Measurements from ENCODE around the gene PDE6C.

Gene PDE6C

GRCh38 chr10:93710333-93710909 lies 98.1 kb downstream of the PDE6C start:
- H3K36me3 Mint-ChIP-seq (ENCODE audit: low read depth): no peaks in the 10 kb centered on the region
- H3K27ac Mint-ChIP-seq: peak overlapping the region in 2 of 3 experiments; percentile 58 to 66
- no peaks in the 10 kb centered on the region for H3K9me3 Mint-ChIP-seq
- no peaks in the 10 kb centered on the region for H3K4me1 Mint-ChIP-seq
- TF ChIP-seq, protein P1, sequence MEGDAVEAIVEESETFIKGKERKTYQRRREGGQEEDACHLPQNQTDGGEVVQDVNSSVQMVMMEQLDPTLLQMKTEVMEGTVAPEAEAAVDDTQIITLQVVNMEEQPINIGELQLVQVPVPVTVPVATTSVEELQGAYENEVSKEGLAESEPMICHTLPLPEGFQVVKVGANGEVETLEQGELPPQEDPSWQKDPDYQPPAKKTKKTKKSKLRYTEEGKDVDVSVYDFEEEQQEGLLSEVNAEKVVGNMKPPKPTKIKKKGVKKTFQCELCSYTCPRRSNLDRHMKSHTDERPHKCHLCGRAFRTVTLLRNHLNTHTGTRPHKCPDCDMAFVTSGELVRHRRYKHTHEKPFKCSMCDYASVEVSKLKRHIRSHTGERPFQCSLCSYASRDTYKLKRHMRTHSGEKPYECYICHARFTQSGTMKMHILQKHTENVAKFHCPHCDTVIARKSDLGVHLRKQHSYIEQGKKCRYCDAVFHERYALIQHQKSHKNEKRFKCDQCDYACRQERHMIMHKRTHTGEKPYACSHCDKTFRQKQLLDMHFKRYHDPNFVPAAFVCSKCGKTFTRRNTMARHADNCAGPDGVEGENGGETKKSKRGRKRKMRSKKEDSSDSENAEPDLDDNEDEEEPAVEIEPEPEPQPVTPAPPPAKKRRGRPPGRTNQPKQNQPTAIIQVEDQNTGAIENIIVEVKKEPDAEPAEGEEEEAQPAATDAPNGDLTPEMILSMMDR (IDR thresholded peaks at IDR 0.05; ENCODE audit: unreplicated experiment in 3 of 3): no peak
- peaks cover 6% of the 10 kb centered on the region for H3K27me3 Mint-ChIP-seq (ENCODE audit: low read depth)
- H3K4me3 Mint-ChIP-seq: no peak overlapping the region

DNA sequence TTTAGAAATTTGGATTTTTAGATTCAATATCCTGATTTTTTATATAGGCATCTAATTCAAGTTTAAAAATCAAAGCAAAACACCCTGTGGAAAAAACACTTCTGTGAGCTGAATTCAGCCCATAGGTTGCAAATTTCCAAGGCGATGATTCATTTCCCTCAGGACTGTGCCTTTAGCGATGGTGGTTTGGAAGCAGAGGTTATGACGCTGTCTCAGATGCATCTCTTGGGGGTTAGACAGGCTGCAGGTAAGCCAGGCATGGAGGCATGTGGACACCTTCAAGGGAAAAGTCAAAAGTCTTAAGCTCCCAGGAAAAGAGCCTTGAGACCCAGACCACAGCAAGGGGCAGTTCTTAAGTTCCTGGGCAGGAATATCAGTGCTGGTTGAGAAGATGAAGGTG lies 99.6 kb downstream of the PDE6C start:
- no peaks in the 10 kb centered on the region for H3K36me3 Mint-ChIP-seq (ENCODE audit: low read depth)
- TF ChIP-seq, protein P1 (IDR thresholded peaks at IDR 0.05; ENCODE audit: unreplicated experiment in 3 of 3): no peak
- no peaks in the 10 kb centered on the region for H3K9me3 Mint-ChIP-seq
- no peaks in the 10 kb centered on the region for H3K4me1 Mint-ChIP-seq
- no peak overlapping the region for H3K4me3 Mint-ChIP-seq
- H3K27me3 Mint-ChIP-seq (ENCODE audit: low read depth): peaks cover 6% of the 10 kb centered on the region
- H3K27ac Mint-ChIP-seq: no peak overlapping the region

- Mint-ChIP-seq H3K27ac (peak overlapping the region in 1 of 3 experiments; percentile 30), H3K4me1 (no peaks in the 10 kb centered on the region), H3K9me3 (no peaks in the 10 kb centered on the region), H3K36me3 (ENCODE audit: low read depth) (no peaks in the 10 kb centered on the region), H3K27me3 (ENCODE audit: low read depth) (peaks cover 8% of the 10 kb centered on the region), H3K4me3 (no peak overlapping the region)
- TF ChIP-seq, protein P1 (IDR thresholded peaks at IDR 0.05; ENCODE audit: unreplicated experiment in 3 of 3): no peak
These were observed 100.3 kb downstream of the PDE6C start for GRCh38 chr10:93712593-93712992.

DNA sequence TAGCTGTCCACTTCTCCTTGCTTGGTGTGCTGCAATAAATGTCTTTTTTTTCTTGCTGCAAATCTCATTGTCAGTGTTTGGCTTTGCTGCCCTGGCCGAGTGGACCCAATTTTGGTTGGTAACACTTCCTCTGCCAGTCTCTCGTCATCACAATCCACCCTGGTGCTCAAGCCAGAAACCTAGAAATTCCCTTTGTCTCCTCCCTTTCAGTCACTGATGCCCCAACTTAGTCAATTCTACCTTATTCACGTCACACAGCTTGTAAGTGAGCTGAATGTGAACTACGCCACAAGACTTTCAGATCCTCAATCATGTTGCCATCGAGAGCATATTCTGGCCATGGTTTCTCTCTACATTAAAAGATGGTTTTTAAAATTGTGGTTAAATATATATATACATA lies 103.0 kb downstream of the PDE6C start:
- H3K9me3 Mint-ChIP-seq: no peaks in the 10 kb centered on the region
- no peak overlapping the region for H3K4me3 Mint-ChIP-seq
- no peaks in the 10 kb centered on the region for H3K36me3 Mint-ChIP-seq (ENCODE audit: low read depth)
- H3K4me1 Mint-ChIP-seq: no peaks in the 10 kb centered on the region
- no peak overlapping the region for H3K27ac Mint-ChIP-seq
- TF ChIP-seq, protein P1 (IDR thresholded peaks at IDR 0.05; ENCODE audit: unreplicated experiment in 3 of 3): no peak
- peaks cover 15% of the 10 kb centered on the region for H3K27me3 Mint-ChIP-seq (ENCODE audit: low read depth)
